ENCODE results near the gene SPNS2.

DNA sequence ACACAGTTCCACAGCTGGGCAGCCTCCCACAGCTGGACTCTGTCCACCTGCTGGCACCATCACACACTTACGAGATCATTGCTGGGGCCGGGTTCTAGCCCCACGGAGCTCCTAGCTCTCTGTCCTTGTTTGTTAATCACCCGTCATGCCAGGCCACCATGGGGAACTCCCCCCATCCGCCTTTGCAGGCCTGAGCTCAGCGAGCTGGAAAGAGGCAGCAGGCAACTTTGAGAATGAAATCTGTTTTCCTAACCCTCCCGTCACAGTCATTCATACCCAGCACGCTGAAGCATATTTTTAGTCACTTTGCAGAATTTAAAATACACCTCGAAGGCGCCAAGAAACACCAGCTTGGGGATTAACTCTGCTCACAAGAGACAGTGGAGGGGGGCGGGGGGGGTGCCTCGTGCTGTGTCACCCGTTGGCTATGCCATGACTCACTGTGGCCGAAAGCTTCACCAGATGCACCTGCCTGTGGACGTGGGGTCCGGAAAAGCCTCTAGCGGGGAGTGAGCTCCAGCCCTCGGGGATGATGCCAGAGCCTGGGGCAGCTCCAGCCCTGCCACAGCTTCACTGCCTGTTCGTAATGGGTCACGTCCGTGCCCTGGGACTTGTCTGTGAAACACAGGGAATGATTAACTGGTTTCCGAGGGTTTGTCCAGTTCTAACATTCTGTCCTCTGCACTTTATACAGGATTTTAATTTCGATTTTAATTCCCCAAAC lies 1.4 kb upstream of the SPNS2 start:
- TF ChIP-seq EZH2 (IDR thresholded peaks at IDR 0.05): no peak
- no peak for TF ChIP-seq CTCF (IDR thresholded peaks at IDR 0.05)
- no peak for TF ChIP-seq EZH2phosphoT487 (IDR thresholded peaks at IDR 0.05)

Measured in neural progenitor cell (in vitro differentiated cells).